Lung microvascular endothelial cell (primary cell): Measurements from ENCODE around the gene LITAF. TPM values are rescaled to one million over a fixed set of nuclear protein-coding genes. Genes with fewer than 3 reads are reported as not detected.
A peak's percentile ranks its signal among the peaks of the same experiment; 100 is the strongest.

Experiments used
- DNase-seq, 2 donors: peaks; one replicate each; pipeline versions ENCODE4 v3.0.0 to v3.0.0-alpha.2; 2010; ENCODE audit warnings: low read depth in 2 of 2
- total RNA-seq: library from RNA; depleted of rRNA; stranded (reverse); fragments of >200 nt; gene quantifications from 2 replicates; pipeline ENCODE4 v1.2.1, GENCODE V29; 2014

Gene LITAF
- 0.87 and 1.8 TPM in 2 replicates for total RNA-seq

- DNase-seq, result no peak
Observed at GRCh38 chr16:11586856-11587642, at the start of gene LITAF. Gene LITAF, minus strand, starts transcription at chr16:11586919. Its CDS starts 30,189 bp downstream, at chr16:11556730.

- DNase-seq, result no peak
Observed at GRCh38 chr16:11636172-11636721, 49.5 kb upstream of the LITAF start.

DNA sequence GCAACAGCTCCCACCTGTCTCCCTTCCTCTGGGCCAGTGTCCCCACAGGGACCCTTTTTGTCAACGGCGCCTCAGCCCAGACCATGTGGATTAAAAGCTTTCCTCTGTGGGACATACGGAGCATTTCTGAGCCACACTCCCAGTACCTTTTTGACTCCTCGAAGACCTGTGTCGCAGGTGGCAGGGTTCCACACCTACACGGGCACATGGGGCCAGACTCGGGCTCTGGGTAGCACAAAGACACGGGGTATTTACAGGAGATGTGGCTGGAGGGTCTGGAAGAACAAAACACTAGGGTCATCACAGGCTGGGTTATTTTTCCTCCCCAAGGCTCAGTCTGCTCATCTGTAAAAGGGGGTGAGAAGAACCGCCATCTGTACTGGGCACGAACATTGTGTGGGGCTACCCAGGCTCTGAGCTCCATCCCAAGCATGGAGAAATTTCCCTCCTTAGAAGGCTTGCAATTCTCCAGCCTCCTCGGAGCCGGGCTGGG, 49.0 kb upstream of the LITAF start:
- no peak for DNase-seq

DNA sequence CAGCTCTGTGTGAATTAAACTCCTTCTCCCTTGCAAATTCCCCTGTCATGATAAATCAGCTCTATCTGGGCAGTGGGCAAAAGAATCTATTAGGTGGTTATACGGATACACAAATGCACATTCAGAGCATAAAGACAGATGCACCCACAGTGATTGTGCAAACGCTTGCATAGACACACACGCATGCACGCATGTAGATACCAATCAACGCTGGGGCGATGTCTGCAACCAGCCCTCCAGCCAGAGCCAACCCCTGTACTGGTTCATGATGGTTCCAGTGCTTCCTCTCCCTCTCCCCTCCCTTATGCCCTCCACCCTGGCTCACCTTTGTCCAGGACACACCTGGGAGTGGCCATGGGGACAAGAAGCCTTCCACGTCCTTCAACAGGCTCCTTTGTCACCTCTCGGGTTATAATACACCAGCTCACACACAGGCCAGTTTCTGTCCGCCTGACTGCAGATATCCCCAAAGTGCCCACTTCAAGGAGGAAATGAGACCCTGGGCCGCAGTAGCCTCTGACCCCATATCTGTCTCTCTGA, 48.5 kb upstream of the LITAF start:
- DNase-seq, result no peak

- no peak for DNase-seq
Observed at GRCh38 chr16:11634312-11634711, 47.6 kb upstream of the LITAF start.

- no peak for DNase-seq
Observed at GRCh38 chr16:11633113-11633512, 46.4 kb upstream of the LITAF start.

DNA sequence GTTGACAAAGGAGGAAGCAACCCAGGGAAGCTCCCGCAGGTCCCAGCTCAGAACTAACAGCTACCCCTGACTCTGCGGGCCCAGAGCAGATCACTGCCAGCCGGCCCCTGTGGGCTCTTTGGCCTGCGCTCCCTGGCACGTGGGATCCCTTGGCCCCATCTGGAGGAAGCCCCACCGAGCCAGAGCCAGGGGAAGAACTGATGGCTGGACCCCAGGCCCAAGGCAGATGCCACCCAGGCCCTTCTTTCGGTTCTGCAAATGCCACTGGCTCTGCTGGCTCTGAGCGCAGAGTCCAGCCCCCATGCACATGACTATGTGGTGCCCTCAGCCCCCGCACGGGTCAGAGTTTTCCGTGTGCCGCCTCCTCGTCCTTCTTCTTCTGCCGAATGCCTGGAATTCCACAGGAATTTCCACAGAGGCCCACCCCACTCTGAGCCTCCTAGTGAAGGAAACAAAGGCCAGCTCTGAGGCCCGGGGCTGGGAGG, 45.8 kb upstream of the LITAF start:
- DNase-seq, result peak; percentile 12 to 47

- DNase-seq, result no peak
Observed at GRCh38 chr16:11631214-11631613, 44.5 kb upstream of the LITAF start.

GRCh38 chr16:11630768-11631056, 44.0 kb upstream of the LITAF start:
- DNase-seq, result no peak

DNA sequence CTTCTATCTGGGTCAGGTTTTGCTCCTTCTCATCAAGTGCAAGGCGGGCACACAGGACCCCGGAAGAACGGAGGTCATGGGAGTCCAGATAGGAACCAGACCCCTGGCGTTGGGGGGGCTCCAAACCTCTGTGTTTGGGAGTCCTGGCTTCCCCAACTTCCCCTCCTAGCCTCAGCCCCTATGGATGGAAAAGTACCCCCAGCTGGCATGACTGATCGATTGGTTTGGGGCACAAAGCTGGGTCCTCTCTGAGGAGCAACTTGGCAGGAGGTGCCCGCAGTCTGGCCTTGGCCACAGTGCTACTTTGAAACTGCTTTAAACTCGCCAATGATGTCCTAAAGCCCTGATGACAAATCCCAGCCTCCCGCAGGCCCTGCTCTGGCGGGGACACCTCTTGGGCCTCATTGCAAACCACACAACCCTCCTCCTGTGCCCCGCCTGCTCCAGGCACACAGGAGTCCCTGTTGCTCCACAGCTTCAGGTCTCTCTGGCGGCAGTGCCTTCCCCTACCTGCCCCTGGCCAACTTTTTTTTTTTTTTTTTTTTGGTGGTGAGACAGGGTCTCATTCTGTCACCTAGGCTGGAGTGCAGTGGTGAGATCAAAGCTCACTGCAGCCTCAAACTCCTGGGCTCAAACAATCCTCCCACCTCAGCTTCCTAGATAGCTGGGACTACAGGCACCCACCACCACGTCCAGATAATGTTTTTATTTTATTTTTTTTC, 43.5 kb upstream of the LITAF start:
- DNase-seq, result no peak

- DNase-seq, result no peak
Observed at GRCh38 chr16:11629071-11630030, 42.6 kb upstream of the LITAF start.

GRCh38 chr16:11627822-11628457, 41.2 kb upstream of the LITAF start:
- no peak for DNase-seq

- DNase-seq, result no peak
Observed at GRCh38 chr16:11627292-11627663, 40.6 kb upstream of the LITAF start.

GRCh38 chr16:11626657-11627291, 40.1 kb upstream of the LITAF start:
- no peak for DNase-seq

GRCh38 chr16:11625769-11626168, 39.0 kb upstream of the LITAF start:
- DNase-seq, result no peak

- no peak for DNase-seq
Observed at GRCh38 chr16:11624636-11625607, 38.2 kb upstream of the LITAF start.

GRCh38 chr16:11624205-11624604, 37.5 kb upstream of the LITAF start:
- DNase-seq, result no peak

DNA sequence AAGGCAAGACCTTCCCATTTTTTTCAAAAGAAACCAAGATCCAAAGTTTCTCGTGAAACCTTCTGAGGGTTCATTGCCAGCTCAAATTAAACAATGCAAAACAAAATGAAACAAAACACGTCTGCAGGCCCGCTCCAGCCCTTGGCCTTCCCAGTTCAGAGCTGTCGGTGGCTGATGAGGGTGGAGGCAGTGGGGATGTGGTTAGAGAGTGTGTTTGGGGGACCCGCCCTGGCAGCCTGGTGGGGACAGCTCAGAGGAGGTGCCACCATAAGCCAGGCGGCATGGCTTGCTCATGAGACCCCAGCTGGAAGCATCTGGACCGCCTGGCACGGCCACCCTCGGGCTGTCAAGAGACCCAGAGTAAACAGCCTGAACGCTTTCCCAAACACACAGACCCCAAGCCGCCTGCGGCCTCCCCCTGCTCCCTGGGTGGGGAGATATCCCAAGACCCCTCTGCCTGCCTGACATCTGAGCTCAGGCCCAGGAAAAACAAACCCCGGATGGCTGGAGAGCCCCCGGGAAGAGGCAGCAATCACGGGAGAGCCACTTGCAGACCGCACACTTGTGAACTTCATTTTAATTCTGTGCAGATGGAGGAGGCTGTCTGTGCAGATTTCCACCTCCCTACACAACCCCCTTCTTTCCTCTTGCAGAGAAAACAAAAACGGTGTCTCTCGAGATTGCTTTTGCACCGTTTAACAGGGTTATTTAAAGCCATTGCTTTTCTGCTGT, 35.4 kb upstream of the LITAF start:
- DNase-seq, result no peak
